H1 (cell line): ENCODE results near the gene TDRD1. TPM values are rescaled to one million over a fixed set of nuclear protein-coding genes. Genes with fewer than 3 reads are reported as not detected.

Experiments
- CTCF ChIA-PET: fragments of 300-600 bp; sonication (Branson Sonifier 250); formaldehyde crosslinking; loops from one replicate; lab custom pipeline; 2021; ENCODE audit not compliant: partially characterized antibody; lab: Charles Lee
- POLR2A ChIA-PET: fragments of 300-600 bp; sonication (Branson Sonifier 250); formaldehyde crosslinking; loops from one replicate; lab custom pipeline; 2021; ENCODE audit warnings: inconsistent platforms; ENCODE audit not compliant: partially characterized antibody; lab: Charles Lee
- DNase-seq, 2 experiments: peaks; one replicate each; pipeline versions ENCODE4 v3.0.0 to v3.0.0-alpha.2; 2010 to 2022; ENCODE audit warnings: low spot score in 2 of 2, low read depth in 1 of 2, mixed read lengths in 1 of 2
- FAIRE-seq: peaks from 2 replicates; lab custom pipeline; 2011; peaks lifted over from hg19 to GRCh38; lab: Jason Lieb, UNC
- H2AFZ ChIP-seq: 2 replicates; pipeline ENCODE4 v1.8.1; 2012; ENCODE audit warnings: low read length, inconsistent platforms
- H2AK5ac ChIP-seq: 2 replicates; pipeline ENCODE4 v1.6.1; 2013; ENCODE audit warnings: low read depth, low read length
- H2BK120ac ChIP-seq: replicated peaks from 2 replicates; pipeline ENCODE3; 2013; ENCODE audit warnings: low read depth, low read length, inconsistent platforms
- H2BK12ac ChIP-seq: 2 replicates; pipeline ENCODE4 v1.6.1; 2013; ENCODE audit warnings: low read depth, low read length
- H2BK15ac ChIP-seq: 2 replicates; pipeline ENCODE4 v1.6.1; 2013; ENCODE audit warnings: low read length
- H2BK20ac ChIP-seq: 2 replicates; pipeline ENCODE4 v1.6.1; 2013; ENCODE audit warnings: low read length
- H2BK5ac ChIP-seq: 2 replicates; pipeline ENCODE4 v1.6.1; 2013; ENCODE audit warnings: low read depth, low read length
- H3K14ac ChIP-seq: 2 replicates; pipeline ENCODE4 v1.6.1; 2013; ENCODE audit warnings: inconsistent platforms; ENCODE audit not compliant: insufficient read length
- H3K18ac ChIP-seq: 2 replicates; pipeline ENCODE4 v1.6.1; 2013; ENCODE audit warnings: low read length; ENCODE audit errors: extremely low read depth
- H3K23ac ChIP-seq: 2 replicates; pipeline ENCODE4 v1.6.1; 2013; ENCODE audit warnings: inconsistent platforms; ENCODE audit not compliant: insufficient read length
- H3K23me2 ChIP-seq: 2 replicates; pipeline ENCODE4 v1.6.1; 2013; ENCODE audit warnings: low read depth, low read length
- H3K27ac ChIP-seq: 2 replicates; pipeline ENCODE4 v1.6.1; 2011; ENCODE audit warnings: low read depth, low read length, inconsistent platforms
- H3K27me3 ChIP-seq, 4 experiments: replicated peaks in 1 of 4; 1 replicate in 1 of 4; 2 replicates in 3 of 4; pipeline versions ENCODE4 v1.6.1 to v1.8.1; 2011 to 2013; ENCODE audit warnings: low read length in 3 of 4, mild to moderate bottlenecking in 3 of 4, inconsistent platforms in 2 of 4, mixed read lengths in 2 of 4, moderate library complexity in 1 of 4; ENCODE audit not compliant: control insufficient read depth in 3 of 4, insufficient read depth in 3 of 4; ENCODE audit errors: extremely low read depth in 1 of 4
- H3K36me3 ChIP-seq, 4 experiments: 2 replicates each; pipeline versions ENCODE4 v1.6.1 to v1.8.1; 2011 to 2013; ENCODE audit warnings: mild to moderate bottlenecking in 4 of 4, low read length in 3 of 4, moderate library complexity in 2 of 4, control low read depth in 1 of 4, inconsistent platforms in 1 of 4; ENCODE audit not compliant: insufficient read depth in 4 of 4, control insufficient read depth in 2 of 4
- H3K4ac ChIP-seq: replicated peaks from 2 replicates; pipeline ENCODE3; 2013; ENCODE audit warnings: low read length, low read depth, mixed read lengths, inconsistent platforms; ENCODE audit not compliant: insufficient read length
- H3K4me1 ChIP-seq, 4 experiments: replicated peaks in 1 of 4; 1 replicate in 1 of 4; 2 replicates in 3 of 4; pipeline versions ENCODE4 v1.6.1 to v1.8.1; 2011 to 2013; ENCODE audit warnings: low read length in 3 of 4, inconsistent platforms in 2 of 4, mixed read lengths in 1 of 4; ENCODE audit not compliant: insufficient read depth in 4 of 4, control insufficient read depth in 3 of 4
- H3K4me2 ChIP-seq, 2 experiments: 2 replicates each; pipeline versions ENCODE4 v1.6.1 to v1.8.1; 2011 to 2013; ENCODE audit warnings: low read depth in 2 of 2, low read length in 2 of 2, control low read depth in 1 of 2, inconsistent platforms in 1 of 2, mild to moderate bottlenecking in 1 of 2; ENCODE audit not compliant: insufficient read depth in 1 of 2
- H3K4me3 ChIP-seq, 4 experiments: fragments of 200-600, 300-600 bp in 1 of 4; sonication (generic), shearing (Covaris generic), sonication (Bioruptor Twin) in 1 of 4; 2 replicates each; pipeline versions ENCODE4 v1.5.1 to v1.8.1; 2011 to 2016; ENCODE audit warnings: low read length in 4 of 4, low read depth in 3 of 4, control low read depth in 2 of 4, inconsistent platforms in 2 of 4, mild to moderate bottlenecking in 2 of 4, mixed read lengths in 1 of 4, moderate library complexity in 1 of 4; ENCODE audit not compliant: insufficient read depth in 2 of 4; ENCODE audit errors: extremely low read depth in 1 of 4
- H3K56ac ChIP-seq: replicated peaks from 2 replicates; pipeline ENCODE3; 2013; ENCODE audit warnings: low read depth, mild to moderate bottlenecking, mixed read lengths, low read length, inconsistent platforms; ENCODE audit not compliant: insufficient read length
- H3K79me1 ChIP-seq: 2 replicates; pipeline ENCODE4 v1.6.1; 2013; ENCODE audit warnings: low read depth, low read length, control low read depth
- H3K79me2 ChIP-seq, 2 experiments: 2 replicates each; pipeline versions ENCODE4 v1.6.1 to v1.8.1; 2012 to 2013; ENCODE audit warnings: low read length in 2 of 2, mild to moderate bottlenecking in 2 of 2, inconsistent platforms in 1 of 2; ENCODE audit not compliant: insufficient read depth in 2 of 2, control insufficient read depth in 1 of 2
- H3K9ac ChIP-seq, 4 experiments: replicated peaks in 1 of 4; 1 replicate in 1 of 4; 2 replicates in 3 of 4; pipeline versions ENCODE4 v1.6.1 to v1.8.1; 2011 to 2013; ENCODE audit warnings: low read depth in 3 of 4, low read length in 3 of 4, control low read depth in 2 of 4, mild to moderate bottlenecking in 2 of 4, moderate library complexity in 2 of 4, inconsistent platforms in 1 of 4; ENCODE audit errors: extremely low read depth in 1 of 4
- H3K9me3 ChIP-seq, 2 experiments: 2 replicates each; pipeline versions ENCODE4 v1.6.1 to v1.8.1; 2012 to 2013; ENCODE audit warnings: mild to moderate bottlenecking in 2 of 2, moderate library complexity in 2 of 2, control low read depth in 1 of 2, inconsistent platforms in 1 of 2, low read depth in 1 of 2, low read length in 1 of 2, mixed read lengths in 1 of 2; ENCODE audit not compliant: insufficient read depth in 2 of 2
- H4K20me1 ChIP-seq, 2 experiments: replicated peaks in 1 of 2; 2 replicates each; pipeline versions ENCODE3 to v1.8.1; 2011 to 2013; ENCODE audit warnings: inconsistent platforms in 2 of 2, low read length in 2 of 2, mild to moderate bottlenecking in 1 of 2; ENCODE audit not compliant: insufficient read depth in 2 of 2, control insufficient read depth in 1 of 2
- H4K5ac ChIP-seq: 2 replicates; pipeline ENCODE4 v1.6.1; 2013; ENCODE audit warnings: low read length, low read depth, mixed read lengths, inconsistent platforms; ENCODE audit not compliant: insufficient read length
- H4K8ac ChIP-seq: 2 replicates; pipeline ENCODE4 v1.8.0; 2013; ENCODE audit warnings: mild to moderate bottlenecking, moderate library complexity, low read length, inconsistent platforms; ENCODE audit not compliant: insufficient read depth; ENCODE audit errors: extremely low read depth
- H4K91ac ChIP-seq: replicated peaks from 2 replicates; pipeline ENCODE3; 2013; ENCODE audit warnings: low read length, mixed read lengths, inconsistent platforms; ENCODE audit not compliant: insufficient read length
- ASH2L ChIP-seq: fragments of 200-600, 300-600 bp; sonication (generic); IDR thresholded peaks from one replicate; pipeline ENCODE4 v1.7.1; 2017; ENCODE audit warnings: low read length
- CEBPB ChIP-seq: IDR thresholded peaks from 2 replicates; pipeline ENCODE4 v1.6.1; 2012; ENCODE audit warnings: low read depth, low read length
- CREB1 ChIP-seq: IDR thresholded peaks from 2 replicates; pipeline ENCODE4 v1.6.1; 2012; ENCODE audit warnings: inconsistent platforms
- CTCF ChIP-seq, 3 experiments: IDR thresholded peaks; 1 replicate in 2 of 3; 2 replicates in 1 of 3; pipeline versions ENCODE4 v1.5.1 to v1.6.1; 2011; ENCODE audit warnings: low read length in 3 of 3, mild to moderate bottlenecking in 3 of 3, inconsistent platforms in 2 of 3, low read depth in 1 of 3, moderate library complexity in 1 of 3; ENCODE audit not compliant: insufficient read depth in 1 of 3; ENCODE audit errors: control extremely low read depth in 1 of 3
- EP300 ChIP-seq, 2 experiments: IDR thresholded peaks; 1 replicate in 1 of 2; 2 replicates in 1 of 2; pipeline ENCODE4 v1.6.1; 2011 to 2012; ENCODE audit warnings: low read depth in 2 of 2, low read length in 2 of 2, mild to moderate bottlenecking in 2 of 2, borderline replicate concordance in 1 of 2, inconsistent platforms in 1 of 2, moderate library complexity in 1 of 2
- GTF2F1 ChIP-seq: IDR thresholded peaks from 2 replicates; pipeline ENCODE4 v1.6.1; 2012; ENCODE audit warnings: low read depth, low read length, improper control_type of control experiment, borderline replicate concordance
- KDM5A ChIP-seq: fragments of 200-600 bp; IDR thresholded peaks from 2 replicates; pipeline ENCODE4 v1.7.1; 2012; ENCODE audit warnings: mild to moderate bottlenecking, low read length, inconsistent platforms, mixed read lengths
- MAX ChIP-seq: IDR thresholded peaks from 2 replicates; pipeline ENCODE4 v1.6.1; 2012; ENCODE audit warnings: inconsistent platforms
- POLR2AphosphoS5 ChIP-seq: IDR thresholded peaks from 2 replicates; pipeline ENCODE4 v1.6.1; 2011; ENCODE audit warnings: low read depth, low read length
- POU5F1 ChIP-seq: IDR thresholded peaks from 2 replicates; pipeline ENCODE4 v1.6.1; 2011; ENCODE audit warnings: low read depth, mild to moderate bottlenecking, low read length, moderate library complexity
- USF2 ChIP-seq: IDR thresholded peaks from 2 replicates; pipeline ENCODE4 v1.6.1; 2011; ENCODE audit warnings: low read length, improper control_type of control experiment
- WGBS, 2 experiments: shearing (Covaris generic) in 1 of 2; methylation state at CpG; one replicate each; pipeline versions ENCODE4 v1.1.6 to v1.1.7; 2013 to 2015; ENCODE audit warnings: low lambda C conversion rate in 2 of 2, mixed read lengths in 2 of 2, inconsistent platforms in 1 of 2, low coverage in 1 of 2, missing lambda C conversion rate in 1 of 2; ENCODE audit not compliant: insufficient replicate concordance in 2 of 2, insufficient coverage in 1 of 2, insufficient read length in 1 of 2; ENCODE audit errors: extremely low coverage in 1 of 2, missing lambda C conversion rate in 1 of 2; 5-methylcytosine and 5-hydroxymethylcytosine counted together
- polyA plus RNA-seq, 7 experiments: library from polyadenylated mRNA; depleted of rRNA in 3 of 7; stranded (reverse) in 5 of 7; unstranded in 2 of 7; fragments of >200 nt in 5 of 7; fragments of 200-250 nt in 2 of 7; gene quantifications; 1 replicate in 5 of 7; 2 replicates in 1 of 7; 4 replicates in 1 of 7; pipeline versions ENCODE4 v1.2.1 to v1.2.3, GENCODE V29; 2011 to 2013; ENCODE audit warnings: missing spikeins in 2 of 7, mixed read lengths in 2 of 7
- total RNA-seq: library from RNA; stranded (reverse); fragmentation: NEBNext Ultra II Directional; extraction: Animal tissue kit (Norgen Biotek cat#: 25700); gene quantifications from 2 replicates; pipeline ENCODE4 v1.2.1, GENCODE V29; 2021

Gene TDRD1
- total and polyA plus RNA-seq, 2 of the 8 experiments (the other 6 are each of a cell fraction or from before 2014, with no cell fraction given), result 0.02 to 0.71 TPM

GRCh38 chr10:114233482-114233881 lies 54.3 kb downstream of the TDRD1 start:
- no peak overlapping the region for H2BK15ac ChIP-seq
- no peak overlapping the region for H3K9ac ChIP-seq
- ChIA-PET POLR2A (no interaction called here), CTCF (interaction anchor here (1.5 to 1.6 kb wide), 2 partner anchors 9 to 11 kb away, joined by 5 read pairs; no protein-coding TSS in a partner anchor)
- H3K36me3 ChIP-seq, result no peaks in the 10 kb centered on the region
- FAIRE-seq, result no peak
- H2BK5ac ChIP-seq, result no peak overlapping the region
- no peak overlapping the region for H4K8ac ChIP-seq
- H4K20me1 ChIP-seq, result no peaks in the 10 kb centered on the region
- no peak overlapping the region for H3K4ac ChIP-seq
- no peaks in the 10 kb centered on the region for H3K79me2 ChIP-seq
- H3K4me1 ChIP-seq, result no peaks in the 10 kb centered on the region
- H3K4me2 ChIP-seq, result no peak overlapping the region
- no peak overlapping the region for H3K18ac ChIP-seq
- no peak overlapping the region for H2BK120ac ChIP-seq
- H3K27me3 ChIP-seq, result peaks cover 0 to 6% (median 5%) of the 10 kb centered on the region in 4 experiments; a peak in 5 of 7 replicates
- H2BK20ac ChIP-seq, result no peak overlapping the region
- 81% methylated on average over 6 of the region's 6 CpGs; no CpG with 5 or more reads in 1 of the 2 experiments for WGBS, 2 experiments
- H3K23me2 ChIP-seq, result no peaks in the 10 kb centered on the region
- H3K27ac ChIP-seq, result no peak overlapping the region
- H3K23ac ChIP-seq, result no peak overlapping the region
- no peak for DNase-seq
- H2AFZ ChIP-seq, result no peak overlapping the region
- H3K4me3 ChIP-seq, result no peak overlapping the region
- no peaks in the 10 kb centered on the region for H3K79me1 ChIP-seq
- H2BK12ac ChIP-seq, result no peak overlapping the region
- H4K5ac ChIP-seq, result no peak overlapping the region
- H3K56ac ChIP-seq, result no peak overlapping the region
- no peak overlapping the region for H2AK5ac ChIP-seq
- H3K14ac ChIP-seq, result no peak overlapping the region
- no peak overlapping the region for H4K91ac ChIP-seq
- H3K9me3 ChIP-seq, result no peaks in the 10 kb centered on the region
- TF ChIP-seq CREB1 (no peak), GTF2F1 (no peak), USF2 (no peak), MAX (no peak), POLR2AphosphoS5 (no peak), CTCF (IDR thresholded peaks at IDR 0.05; ENCODE audit: control extremely low read depth in 1 of 3, insufficient read depth in 1 of 3, low read depth in 1 of 3, low read length in 3 of 3) (no peak), POU5F1 (no peak), CEBPB (no peak), EP300 (IDR thresholded peaks at IDR 0.05; ENCODE audit: borderline replicate concordance in 1 of 2, low read depth in 2 of 2, low read length in 2 of 2) (no peak), ASH2L (no peak), KDM5A (no peak)
